Measurements from ENCODE around the gene CLCA4. TPM values are rescaled to one million over a fixed set of nuclear protein-coding genes. Genes with fewer than 3 reads are reported as not detected.
"Not testable (repeated sequence)": the region's sequence is repeated elsewhere in the genome, so short reads cannot be mapped to it uniquely, and the experiment has no call there.

Gene CLCA4
- total RNA-seq, 1 experiment from 2014 or later: not detected

DNA sequence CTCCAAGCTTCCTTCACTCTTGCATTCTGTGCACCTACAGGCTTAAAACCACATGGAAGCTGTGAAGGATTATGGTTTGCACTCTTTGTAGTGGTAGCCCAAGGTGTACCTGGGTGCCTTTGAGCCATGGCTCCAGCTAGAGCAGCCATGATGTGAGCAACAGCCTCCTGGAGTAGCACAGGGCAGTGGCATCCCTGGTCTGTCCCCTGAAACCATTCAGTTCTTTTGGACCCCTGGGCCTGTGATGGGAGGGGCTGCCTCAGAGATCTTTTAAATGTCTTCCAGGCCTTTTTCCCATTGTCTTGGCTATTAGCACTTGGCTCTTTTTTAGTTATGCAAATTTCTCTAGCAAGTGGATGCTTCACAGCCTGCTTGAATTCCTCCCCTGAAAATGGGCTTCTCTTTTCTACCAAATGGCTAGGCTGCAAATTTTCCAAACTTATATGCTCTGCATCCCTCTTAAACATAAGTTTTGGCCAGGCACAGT, 47.4 kb downstream of the CLCA4 start:
- CTCF ChIA-PET: no interaction called here
- POLR2A ChIA-PET (ENCODE audit: unreplicated experiment): no interaction called here
- no peak for DNase-seq
- Histone ChIP-seq H2AFZ (ENCODE audit: low read length) (no peak overlapping the region), H3K79me2 (ENCODE audit: low read length) (no peaks in the 10 kb centered on the region), H4K20me1 (ENCODE audit: low read length) (no peaks in the 10 kb centered on the region), H3K27me3 (ENCODE audit: low read length) (peaks cover 53% of the 10 kb centered on the region; the same call in 1 of the 2 replicates), H3K4me1 (ENCODE audit: insufficient read depth, low read length) (no peaks in the 10 kb centered on the region), H3K9me2 (replicated peaks; ENCODE audit: low read length) (no peaks in the 10 kb centered on the region), H3K9me3 (ENCODE audit: low read length) (no peaks in the 10 kb centered on the region), H3F3A (ENCODE audit: low read length, unreplicated experiment) (no peaks in the 10 kb centered on the region), H3K36me3 (ENCODE audit: low read depth, low read length) (no peaks in the 10 kb centered on the region), H3K9ac (ENCODE audit: low read length) (no peak overlapping the region), H3K27ac (ENCODE audit: low read length) (no peak overlapping the region), H3K4me2 (ENCODE audit: low read length) (no peak overlapping the region), H3K4me3 (ENCODE audit: low read length) (no peak overlapping the region)
- TF ChIP-seq, protein P1, sequence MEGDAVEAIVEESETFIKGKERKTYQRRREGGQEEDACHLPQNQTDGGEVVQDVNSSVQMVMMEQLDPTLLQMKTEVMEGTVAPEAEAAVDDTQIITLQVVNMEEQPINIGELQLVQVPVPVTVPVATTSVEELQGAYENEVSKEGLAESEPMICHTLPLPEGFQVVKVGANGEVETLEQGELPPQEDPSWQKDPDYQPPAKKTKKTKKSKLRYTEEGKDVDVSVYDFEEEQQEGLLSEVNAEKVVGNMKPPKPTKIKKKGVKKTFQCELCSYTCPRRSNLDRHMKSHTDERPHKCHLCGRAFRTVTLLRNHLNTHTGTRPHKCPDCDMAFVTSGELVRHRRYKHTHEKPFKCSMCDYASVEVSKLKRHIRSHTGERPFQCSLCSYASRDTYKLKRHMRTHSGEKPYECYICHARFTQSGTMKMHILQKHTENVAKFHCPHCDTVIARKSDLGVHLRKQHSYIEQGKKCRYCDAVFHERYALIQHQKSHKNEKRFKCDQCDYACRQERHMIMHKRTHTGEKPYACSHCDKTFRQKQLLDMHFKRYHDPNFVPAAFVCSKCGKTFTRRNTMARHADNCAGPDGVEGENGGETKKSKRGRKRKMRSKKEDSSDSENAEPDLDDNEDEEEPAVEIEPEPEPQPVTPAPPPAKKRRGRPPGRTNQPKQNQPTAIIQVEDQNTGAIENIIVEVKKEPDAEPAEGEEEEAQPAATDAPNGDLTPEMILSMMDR (conservative IDR thresholded peaks at IDR 0.05; ENCODE audit: low read depth, low read length): no peak
- TF ChIP-seq EZH2 (IDR thresholded peaks at IDR 0.05; ENCODE audit: low read length, unreplicated experiment) (no peak), EZH2phosphoT487 (IDR thresholded peaks at IDR 0.05; ENCODE audit: borderline replicate concordance, low read length) (no peak)
- intact Hi-C loops (cut with micrococcal nuclease): no loop called here
- ATAC-seq: no peak
- BruUV-seq (replicated peaks): no TSS peak

DNA sequence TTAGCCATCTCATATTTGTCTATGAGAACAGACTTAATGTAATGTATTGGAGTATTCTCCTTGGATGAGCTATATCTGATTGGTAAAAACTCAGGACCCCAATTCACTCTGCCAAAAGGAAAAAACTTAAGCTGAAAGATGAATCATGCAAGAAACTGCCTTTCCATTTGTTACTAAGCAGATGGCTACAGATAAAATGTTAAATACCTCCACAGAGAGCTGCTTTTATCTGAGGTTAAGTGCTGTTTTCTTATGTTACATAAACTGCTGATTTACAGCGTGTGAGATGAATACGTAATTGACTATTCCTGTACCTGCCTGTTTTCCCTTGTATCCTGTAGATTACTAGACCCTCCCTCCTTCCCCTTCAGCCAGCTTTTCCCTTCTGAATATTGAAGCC, 49.3 kb downstream of the CLCA4 start:
- ChIA-PET POLR2A (ENCODE audit: unreplicated experiment) (no interaction called here), CTCF (no interaction called here)
- H3K4me3 ChIP-seq (ENCODE audit: low read length): no peak overlapping the region
- no peaks in the 10 kb centered on the region for H3K9me3 ChIP-seq (ENCODE audit: low read length)
- H4K20me1 ChIP-seq (ENCODE audit: low read length): no peaks in the 10 kb centered on the region
- no peak for DNase-seq
- H3K4me1 ChIP-seq (ENCODE audit: insufficient read depth, low read length): no peaks in the 10 kb centered on the region
- H3K27ac ChIP-seq (ENCODE audit: low read length): no peak overlapping the region
- no peak overlapping the region for H2AFZ ChIP-seq (ENCODE audit: low read length)
- H3F3A ChIP-seq (ENCODE audit: low read length, unreplicated experiment): no peaks in the 10 kb centered on the region
- H3K4me2 ChIP-seq (ENCODE audit: low read length): no peak overlapping the region
- H3K79me2 ChIP-seq (ENCODE audit: low read length): no peaks in the 10 kb centered on the region
- H3K9me2 ChIP-seq (replicated peaks; ENCODE audit: low read length): no peaks in the 10 kb centered on the region
- H3K36me3 ChIP-seq (ENCODE audit: low read depth, low read length): no peaks in the 10 kb centered on the region
- peaks cover 37% of the 10 kb centered on the region; the same call in 1 of the 2 replicates for H3K27me3 ChIP-seq (ENCODE audit: low read length)
- H3K9ac ChIP-seq (ENCODE audit: low read length): no peak overlapping the region
- ATAC-seq: no peak
- BruUV-seq (replicated peaks): no TSS peak
- TF ChIP-seq EZH2 (IDR thresholded peaks at IDR 0.05; ENCODE audit: low read length, unreplicated experiment) (no peak), EZH2phosphoT487 (IDR thresholded peaks at IDR 0.05; ENCODE audit: borderline replicate concordance, low read length) (no peak)
- TF ChIP-seq, protein P1 (conservative IDR thresholded peaks at IDR 0.05; ENCODE audit: low read depth, low read length): no peak
- intact Hi-C loops (cut with micrococcal nuclease): no loop called here

DNA sequence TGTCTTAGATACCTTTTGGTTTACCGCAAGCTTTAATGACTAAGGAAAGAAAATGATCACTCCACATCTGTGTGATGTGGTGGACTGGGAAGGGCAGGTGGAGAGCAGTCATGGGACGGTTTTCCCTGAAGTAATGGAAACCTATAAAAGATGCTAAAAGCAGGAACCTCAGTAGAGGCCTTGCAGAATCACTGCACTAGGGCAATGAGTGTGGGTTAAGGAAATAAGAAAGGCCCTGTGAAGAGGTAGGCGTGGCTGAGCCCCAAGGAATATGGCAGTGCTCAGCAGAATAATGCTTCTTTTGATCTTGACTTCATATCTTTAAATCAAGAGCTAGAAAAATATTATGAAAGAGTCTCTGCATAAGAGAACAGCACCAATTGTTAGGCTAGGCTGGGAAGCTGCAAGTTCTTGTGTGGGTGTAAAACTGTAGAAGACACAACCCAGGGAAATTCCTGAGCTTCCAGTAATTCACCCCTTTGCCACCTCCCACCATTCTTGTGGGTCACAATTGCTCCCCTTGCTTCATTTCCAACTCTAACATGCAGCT, 49.9 kb downstream of the CLCA4 start:
- Histone ChIP-seq H3K36me3 (ENCODE audit: low read depth, low read length) (no peaks in the 10 kb centered on the region), H3K27me3 (ENCODE audit: low read length) (peaks cover 32% of the 10 kb centered on the region; the same call in 1 of the 2 replicates), H3K4me2 (ENCODE audit: low read length) (no peak overlapping the region), H3K4me1 (ENCODE audit: insufficient read depth, low read length) (no peaks in the 10 kb centered on the region), H3F3A (ENCODE audit: low read length, unreplicated experiment) (no peaks in the 10 kb centered on the region), H3K9me2 (replicated peaks; ENCODE audit: low read length) (no peaks in the 10 kb centered on the region), H2AFZ (ENCODE audit: low read length) (no peak overlapping the region), H3K27ac (ENCODE audit: low read length) (no peak overlapping the region), H4K20me1 (ENCODE audit: low read length) (no peaks in the 10 kb centered on the region), H3K9me3 (ENCODE audit: low read length) (no peaks in the 10 kb centered on the region), H3K4me3 (ENCODE audit: low read length) (no peak overlapping the region), H3K9ac (ENCODE audit: low read length) (no peak overlapping the region), H3K79me2 (ENCODE audit: low read length) (no peaks in the 10 kb centered on the region)
- ChIA-PET POLR2A (ENCODE audit: unreplicated experiment) (no interaction called here), CTCF (no interaction called here)
- intact Hi-C loops (cut with micrococcal nuclease): no loop called here
- ATAC-seq (no peak), DNase-seq (no peak)
- no TSS peak for BruUV-seq (replicated peaks)
- TF ChIP-seq EZH2phosphoT487 (IDR thresholded peaks at IDR 0.05; ENCODE audit: borderline replicate concordance, low read length) (no peak), EZH2 (IDR thresholded peaks at IDR 0.05; ENCODE audit: low read length, unreplicated experiment) (no peak)
- TF ChIP-seq, protein P1 (conservative IDR thresholded peaks at IDR 0.05; ENCODE audit: low read depth, low read length): no peak

DNA sequence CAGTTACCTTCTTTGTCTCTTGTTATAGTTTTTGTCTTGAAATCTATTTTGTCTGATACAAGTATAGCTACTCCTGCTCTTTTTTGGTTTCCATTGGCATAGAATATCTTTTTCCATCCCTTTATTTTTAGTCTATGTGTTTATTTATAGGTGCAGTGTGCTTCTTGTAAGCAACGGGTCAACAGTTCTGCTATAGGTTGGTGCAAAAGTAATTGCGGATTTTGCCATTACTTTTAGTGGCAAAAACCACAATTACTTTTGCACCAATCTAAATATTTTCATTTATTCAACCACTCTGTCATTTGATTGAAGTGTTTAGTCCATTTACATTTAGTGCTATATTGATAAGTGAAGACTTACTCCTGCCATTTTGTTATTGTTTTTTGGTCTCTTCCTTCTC, 59.2 kb downstream of the CLCA4 start:
- H3K4me2 ChIP-seq (ENCODE audit: low read length); H2AFZ ChIP-seq (ENCODE audit: low read length); H3K27me3 ChIP-seq (ENCODE audit: low read length); H3K9me3 ChIP-seq (ENCODE audit: low read length); H3K4me3 ChIP-seq (ENCODE audit: low read length); H3K36me3 ChIP-seq (ENCODE audit: low read depth, low read length); H3K27ac ChIP-seq (ENCODE audit: low read length); BruUV-seq (replicated peaks); H3K9me2 ChIP-seq (replicated peaks; ENCODE audit: low read length); H3F3A ChIP-seq (ENCODE audit: low read length, unreplicated experiment); POLR2A ChIA-PET (ENCODE audit: unreplicated experiment); H4K20me1 ChIP-seq (ENCODE audit: low read length); H3K79me2 ChIP-seq (ENCODE audit: low read length); intact Hi-C loops (cut with micrococcal nuclease); H3K4me1 ChIP-seq (ENCODE audit: insufficient read depth, low read length); ATAC-seq; CTCF ChIA-PET; H3K9ac ChIP-seq (ENCODE audit: low read length); DNase-seq: not testable (repeated sequence)
